ENCODE measurements around the gene ORAI1.

GRCh38 chr12:121688966-121689365 lies 62.6 kb downstream of the ORAI1 start:
- no peak for TF ChIP-seq POLR2A (IDR thresholded peaks at IDR 0.05; ENCODE audit: low read depth, low read length)
- no peak for TF ChIP-seq TAF1 (IDR thresholded peaks at IDR 0.05; ENCODE audit: borderline replicate concordance, low read depth, low read length)
- TF ChIP-seq POLR2AphosphoS5 (IDR thresholded peaks at IDR 0.05; ENCODE audit: low read depth, low read length), result no peak
